Endodermal cell (in vitro differentiated cells): ENCODE data around the gene ISG20. TPM values are rescaled to one million over a fixed set of nuclear protein-coding genes. Genes with fewer than 3 reads are reported as not detected.

Experiments
- DNase-seq: peaks from one replicate; pipeline ENCODE4 v3.0.0-alpha.2; 2017
- H3K27ac ChIP-seq: 2 replicates; pipeline ENCODE4 v1.5.1; 2013; ENCODE audit warnings: mild to moderate bottlenecking, low read depth, low read length, moderate library complexity
- H3K27me3 ChIP-seq: 2 replicates; pipeline ENCODE4 v1.6.1; 2013; ENCODE audit warnings: mild to moderate bottlenecking, low read length, moderate library complexity; ENCODE audit not compliant: insufficient read depth, control insufficient read depth, poor library complexity, severe bottlenecking
- H3K36me3 ChIP-seq: 2 replicates; pipeline ENCODE4 v1.7.0; 2013; ENCODE audit warnings: mild to moderate bottlenecking, low read length, moderate library complexity; ENCODE audit not compliant: control insufficient read depth, insufficient read depth
- H3K4me1 ChIP-seq: one replicate; pipeline ENCODE4 v1.7.0; 2013; ENCODE audit warnings: low read length; ENCODE audit not compliant: control insufficient read depth, insufficient read depth
- H3K4me3 ChIP-seq: 2 replicates; pipeline ENCODE4 v1.5.1; 2013; ENCODE audit warnings: mild to moderate bottlenecking, low read length, moderate library complexity
- H3K9ac ChIP-seq: 2 replicates; pipeline ENCODE4 v1.6.1; 2013; ENCODE audit warnings: mild to moderate bottlenecking, low read length, moderate library complexity; ENCODE audit not compliant: poor library complexity, severe bottlenecking; ENCODE audit errors: extremely low read depth
- H3K9me3 ChIP-seq: 2 replicates; pipeline ENCODE4 v1.6.1; 2013; ENCODE audit warnings: mild to moderate bottlenecking, low read length, moderate library complexity; ENCODE audit not compliant: control insufficient read depth
- H3K27ac Mint-ChIP-seq: 2 replicates; pipeline ENCODE4 v1.8.0; 2020; ENCODE audit warnings: mixed read lengths
- H3K27me3 Mint-ChIP-seq: 2 replicates; pipeline ENCODE4 v1.8.0; 2021; ENCODE audit warnings: mild to moderate bottlenecking, mixed read lengths; ENCODE audit not compliant: insufficient read depth
- H3K36me3 Mint-ChIP-seq: 2 replicates; pipeline ENCODE4 v1.8.0; 2020; ENCODE audit warnings: low read depth, mixed read lengths
- H3K4me1 Mint-ChIP-seq: 2 replicates; pipeline ENCODE4 v1.8.0; 2020; ENCODE audit warnings: mixed read lengths
- H3K4me3 Mint-ChIP-seq: 2 replicates; pipeline ENCODE4 v1.8.0; 2020; ENCODE audit warnings: mild to moderate bottlenecking, moderate library complexity, mixed read lengths
- H3K9me3 Mint-ChIP-seq: 2 replicates; pipeline ENCODE4 v1.8.0; 2020; ENCODE audit warnings: mild to moderate bottlenecking, mixed read lengths
- WGBS, 2 experiments: methylation state at CpG; one replicate each; pipeline versions ENCODE4 v1.1.5 to v1.1.7; 2013; ENCODE audit warnings: missing lambda C conversion rate in 2 of 2, mixed read lengths in 1 of 2; ENCODE audit not compliant: insufficient coverage in 1 of 2, insufficient read length in 1 of 2; 5-methylcytosine and 5-hydroxymethylcytosine counted together
- total RNA-seq, 2 donors: library from RNA; stranded (reverse); fragmentation: NEBNext Ultra II Directional in 1 of 2; extraction: Animal tissue kit (Norgen Biotek cat#: 25700) in 1 of 2; gene quantifications; 2 replicates in 1 of 2; 3 replicates in 1 of 2; pipeline ENCODE4 v1.2.1, GENCODE V29; 2021
- TF ChIP-seq, protein P1 (sequence below): fragments of 200-600 bp; sonication (generic); conservative IDR thresholded peaks from 2 replicates; pipeline ENCODE4 v1.5.0; 2021; ENCODE audit warnings: antibody characterized with exemption, mild to moderate bottlenecking

ISG20 gene
- total RNA-seq, 2 donors from 2014 or later: 9.3 to 11.4 TPM

DNA sequence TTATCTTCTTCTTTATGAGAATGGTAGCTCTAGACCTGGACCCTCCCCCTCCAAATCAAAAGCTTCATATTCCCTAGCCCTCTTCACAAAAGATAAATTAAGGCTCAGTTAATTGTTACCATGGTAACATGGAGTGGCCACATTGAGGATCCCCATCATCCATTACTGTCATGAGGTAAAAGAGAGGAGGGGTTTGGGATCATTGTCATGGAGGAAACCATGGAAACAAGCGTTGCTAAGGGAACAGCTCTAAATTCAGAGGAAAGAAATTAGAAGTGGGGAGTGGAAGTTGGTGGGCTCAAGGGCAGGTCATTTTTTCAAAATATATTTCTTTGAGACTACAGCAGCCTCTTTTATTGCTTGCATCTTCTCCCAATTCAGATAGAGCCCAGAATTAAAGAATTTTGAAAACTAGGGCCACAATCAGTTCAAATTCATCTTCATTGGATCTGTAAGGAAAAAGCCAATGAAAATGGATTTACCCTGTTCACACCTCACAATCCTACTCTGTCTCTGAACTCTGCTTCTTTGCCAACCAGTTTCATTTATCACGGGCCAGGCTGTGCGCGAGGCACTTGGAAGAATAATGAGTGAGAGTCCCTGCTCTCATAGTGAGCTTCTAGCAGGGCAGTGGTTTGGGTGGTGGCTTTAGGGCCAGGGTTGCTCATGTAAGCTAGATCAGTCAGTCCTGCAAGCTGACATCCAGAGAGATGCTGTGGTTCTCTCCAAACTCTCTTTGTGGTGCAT lies 29.3 kb upstream of the ISG20 start:
- Mint-ChIP-seq H3K9me3 (no peaks in the 10 kb centered on the region), H3K4me1 (peaks cover 62% of the 10 kb centered on the region), H3K27me3 (peaks cover 29% of the 10 kb centered on the region), H3K36me3 (peaks cover 40% of the 10 kb centered on the region), H3K27ac (no peak overlapping the region), H3K4me3 (no peak overlapping the region)
- Histone ChIP-seq H3K36me3 (peaks cover 88% of the 10 kb centered on the region), H3K9ac (no peak overlapping the region), H3K4me1 (peaks cover 36% of the 10 kb centered on the region), H3K27me3 (peaks cover 19% of the 10 kb centered on the region), H3K9me3 (no peaks in the 10 kb centered on the region), H3K4me3 (no peak overlapping the region), H3K27ac (peak overlapping the region; percentile 2)
- 84 to 89% methylated on average over 4 of the region's 4 CpGs for WGBS, 2 experiments
- TF ChIP-seq, protein P1, sequence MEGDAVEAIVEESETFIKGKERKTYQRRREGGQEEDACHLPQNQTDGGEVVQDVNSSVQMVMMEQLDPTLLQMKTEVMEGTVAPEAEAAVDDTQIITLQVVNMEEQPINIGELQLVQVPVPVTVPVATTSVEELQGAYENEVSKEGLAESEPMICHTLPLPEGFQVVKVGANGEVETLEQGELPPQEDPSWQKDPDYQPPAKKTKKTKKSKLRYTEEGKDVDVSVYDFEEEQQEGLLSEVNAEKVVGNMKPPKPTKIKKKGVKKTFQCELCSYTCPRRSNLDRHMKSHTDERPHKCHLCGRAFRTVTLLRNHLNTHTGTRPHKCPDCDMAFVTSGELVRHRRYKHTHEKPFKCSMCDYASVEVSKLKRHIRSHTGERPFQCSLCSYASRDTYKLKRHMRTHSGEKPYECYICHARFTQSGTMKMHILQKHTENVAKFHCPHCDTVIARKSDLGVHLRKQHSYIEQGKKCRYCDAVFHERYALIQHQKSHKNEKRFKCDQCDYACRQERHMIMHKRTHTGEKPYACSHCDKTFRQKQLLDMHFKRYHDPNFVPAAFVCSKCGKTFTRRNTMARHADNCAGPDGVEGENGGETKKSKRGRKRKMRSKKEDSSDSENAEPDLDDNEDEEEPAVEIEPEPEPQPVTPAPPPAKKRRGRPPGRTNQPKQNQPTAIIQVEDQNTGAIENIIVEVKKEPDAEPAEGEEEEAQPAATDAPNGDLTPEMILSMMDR: no peak
- no peak for DNase-seq

DNA sequence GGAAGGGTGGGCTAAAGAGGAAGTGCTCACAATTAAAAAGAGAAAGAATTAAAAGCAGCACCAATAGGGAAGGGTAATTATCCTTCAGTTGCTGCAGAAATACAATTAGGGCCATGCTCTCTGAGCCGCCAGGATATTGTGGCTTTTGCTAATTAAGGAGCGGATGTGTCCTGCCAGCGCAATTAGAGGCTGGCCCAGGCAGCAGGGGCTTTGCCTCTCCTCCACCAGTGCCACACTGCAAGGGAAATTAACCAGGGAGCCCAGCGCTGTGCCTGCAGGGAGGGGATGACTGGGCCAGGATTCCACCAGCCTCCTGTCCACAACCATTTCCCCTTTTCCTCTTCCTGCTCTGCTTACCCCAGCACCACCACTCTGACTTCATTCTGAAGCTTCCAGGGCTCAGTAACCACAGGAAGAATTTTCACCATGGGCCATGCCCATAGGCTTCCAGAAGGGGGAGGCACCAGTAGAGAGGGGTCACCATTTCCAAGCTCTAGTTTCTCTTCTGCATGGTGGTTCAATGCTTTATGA lies 28.1 kb upstream of the ISG20 start:
- H3K4me1 ChIP-seq: peaks cover 27% of the 10 kb centered on the region
- no peaks in the 10 kb centered on the region for H3K9me3 ChIP-seq
- H3K36me3 Mint-ChIP-seq: peaks cover 52% of the 10 kb centered on the region
- no peak overlapping the region for H3K27ac ChIP-seq
- no peak overlapping the region for H3K4me3 Mint-ChIP-seq
- peaks cover 94% of the 10 kb centered on the region for H3K36me3 ChIP-seq
- no peaks in the 10 kb centered on the region for H3K9me3 Mint-ChIP-seq
- H3K4me3 ChIP-seq: no peak overlapping the region
- DNase-seq: peak; percentile 73
- peak overlapping the region; percentile 75 for H3K27ac Mint-ChIP-seq
- 66% methylated on average over 4 of the region's 4 CpGs; no CpG with 5 or more reads in 1 of the 2 experiments for WGBS, 2 experiments
- H3K27me3 Mint-ChIP-seq: peaks cover 18% of the 10 kb centered on the region
- TF ChIP-seq, protein P1: peak; percentile 64
- peaks cover 13% of the 10 kb centered on the region for H3K27me3 ChIP-seq
- no peak overlapping the region for H3K9ac ChIP-seq
- H3K4me1 Mint-ChIP-seq: peaks cover 60% of the 10 kb centered on the region

DNA sequence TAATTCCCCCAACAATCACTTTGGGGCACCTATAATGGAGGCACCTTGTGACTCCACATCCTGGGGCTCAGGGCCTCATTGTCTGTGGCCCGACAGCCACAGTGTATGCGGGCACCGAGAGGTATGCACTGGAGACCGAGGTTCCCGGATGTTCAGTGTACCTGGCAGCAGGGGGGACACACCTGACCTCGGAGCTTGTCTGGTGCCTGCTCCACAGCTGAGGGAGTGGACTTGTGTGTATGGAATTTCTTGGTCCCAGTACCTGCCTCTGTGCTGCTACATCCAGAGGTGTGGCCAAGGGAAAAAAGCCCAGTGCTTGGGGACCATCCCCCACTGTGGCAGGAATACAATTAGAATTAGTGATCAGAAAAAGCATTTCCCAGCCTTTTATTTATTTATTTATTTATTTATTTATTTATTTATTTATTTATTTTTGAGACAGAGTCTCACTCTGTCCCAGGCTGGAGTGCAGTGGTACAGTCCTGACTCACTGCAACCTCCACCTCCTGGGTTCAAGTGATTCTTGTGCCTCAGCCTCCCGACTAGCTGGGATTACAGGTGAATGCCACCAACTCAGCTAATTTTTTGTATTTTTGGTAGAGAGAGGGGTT lies 26.5 kb upstream of the ISG20 start:
- DNase-seq: peak; percentile 72
- Mint-ChIP-seq H3K9me3 (no peaks in the 10 kb centered on the region), H3K27ac (peak overlapping the region; percentile 79), H3K4me1 (peaks cover 56% of the 10 kb centered on the region), H3K27me3 (peaks cover 2% of the 10 kb centered on the region), H3K4me3 (no peak overlapping the region), H3K36me3 (peaks cover 51% of the 10 kb centered on the region)
- Histone ChIP-seq H3K4me3 (no peak overlapping the region), H3K9me3 (no peaks in the 10 kb centered on the region), H3K27ac (no peak overlapping the region), H3K36me3 (peaks cover 94% of the 10 kb centered on the region), H3K27me3 (no peaks in the 10 kb centered on the region), H3K9ac (no peak overlapping the region), H3K4me1 (peaks cover 23% of the 10 kb centered on the region)
- 74 to 83% methylated on average over 1 to 7 of the region's 7 CpGs for WGBS, 2 experiments
- TF ChIP-seq, protein P1: no peak
